HepG2 (cell line): ENCODE measurements around the gene NOS1. TPM values are rescaled to one million over a fixed set of nuclear protein-coding genes. Genes with fewer than 3 reads are reported as not detected.

Source experiments
- ATAC-seq: fragments of 200-7000 bp; cut with Tn5 transposase; 3 replicates; pipeline ENCODE4 v1.9.1; 2020; ENCODE audit warnings: mild to moderate bottlenecking, moderate library complexity
- BruUV-seq: library from RNA; stranded (reverse); fragments of 400-500 nt; replicated peaks from 2 replicates; lab custom pipeline; 2021; lab: Mats Ljungman, UMichigan
- CTCF ChIA-PET: fragments of 300-600 bp; formaldehyde crosslinking; extraction: SDS; loops from one replicate; lab custom pipeline; 2021; ENCODE audit warnings: low total read pairs, inconsistent platforms, low intra/inter-chr PET ratio; lab: Yijun Ruan, JAX
- POLR2A ChIA-PET: fragments of 350-600 bp; sonication (Branson Sonifier 250); formaldehyde crosslinking; loops from one replicate; lab custom pipeline; 2020; ENCODE audit warnings: antibody characterized with exemption, inconsistent platforms; lab: Yijun Ruan, JAX
- DNase-seq: peaks from one replicate; pipeline ENCODE4 v3.0.0-alpha.2; 2015; ENCODE audit warnings: low spot score
- FAIRE-seq: peaks from 3 replicates; lab custom pipeline; 2011; peaks lifted over from hg19 to GRCh38; lab: Jason Lieb, UNC
- H2AFZ ChIP-seq: one replicate; pipeline ENCODE4 v1.6.1; 2011; ENCODE audit warnings: low read length, inconsistent platforms
- H3K27ac ChIP-seq: fragments of 300-600 bp; 3 replicates; pipeline ENCODE4 v1.8.0; 2011; ENCODE audit warnings: mixed run types, mild to moderate bottlenecking, mixed read lengths, low read length, inconsistent platforms; ENCODE audit not compliant: insufficient read depth; ENCODE audit errors: extremely low read length
- H3K27me3 ChIP-seq, 2 experiments: fragments of 200-600 bp in 1 of 2; 2 replicates in 1 of 2; 3 replicates in 1 of 2; pipeline versions ENCODE4 v1.6.0 to v1.8.0; 2011; ENCODE audit warnings: low read length in 2 of 2, mild to moderate bottlenecking in 2 of 2, moderate library complexity in 2 of 2, inconsistent platforms in 1 of 2; ENCODE audit not compliant: insufficient read depth in 2 of 2, control insufficient read depth in 1 of 2
- H3K36me3 ChIP-seq, 2 experiments: fragments of 200-600 bp in 1 of 2; replicated peaks in 1 of 2; 2 replicates in 1 of 2; 3 replicates in 1 of 2; pipeline versions ENCODE4 v1.5.1 to v1.8.0; 2011; ENCODE audit warnings: low read length in 2 of 2, inconsistent platforms in 1 of 2; ENCODE audit not compliant: insufficient read depth in 2 of 2, control insufficient read depth in 1 of 2
- H3K4me1 ChIP-seq: 2 replicates; pipeline ENCODE4 v1.5.1; 2012; ENCODE audit warnings: low read length, inconsistent platforms; ENCODE audit not compliant: insufficient read depth
- H3K4me2 ChIP-seq: 2 replicates; pipeline ENCODE4 v1.6.0; 2011; ENCODE audit warnings: low read depth, low read length, inconsistent platforms
- H3K4me3 ChIP-seq, 3 experiments: fragments of 200-600 bp in 1 of 3; sonication (generic), shearing (Covaris generic) in 1 of 3; replicated peaks in 1 of 3; 2 replicates each; pipeline ENCODE4 v1.5.1; 2011 to 2016; ENCODE audit warnings: low read length in 3 of 3, inconsistent platforms in 2 of 3, low read depth in 2 of 3, mild to moderate bottlenecking in 2 of 3, control low read depth in 1 of 3, mixed read lengths in 1 of 3; ENCODE audit not compliant: insufficient read depth in 1 of 3
- H3K79me2 ChIP-seq: one replicate; pipeline ENCODE4 v1.6.1; 2011; ENCODE audit warnings: low read length, inconsistent platforms; ENCODE audit not compliant: insufficient read depth
- H3K9ac ChIP-seq: 2 replicates; pipeline ENCODE4 v1.6.0; 2011; ENCODE audit warnings: mild to moderate bottlenecking, low read depth, low read length, inconsistent platforms; ENCODE audit not compliant: insufficient read depth
- H3K9me3 ChIP-seq: 2 replicates; pipeline ENCODE4 v1.5.1; 2012; ENCODE audit warnings: mild to moderate bottlenecking, low read length
- H4K20me1 ChIP-seq: 2 replicates; pipeline ENCODE4 v1.6.0; 2011; ENCODE audit warnings: inconsistent platforms, mild to moderate bottlenecking, low read length, moderate library complexity; ENCODE audit not compliant: insufficient read depth
- MNT ChIP-seq: fragments of 450-650 bp; IDR thresholded peaks from 2 replicates; pipeline ENCODE4 v1.6.1; 2016
- PAF1 ChIP-seq: IDR thresholded peaks from 2 replicates; pipeline ENCODE4 v1.6.1; 2016; ENCODE audit warnings: missing genetic modification reagents, missing compliant biosample characterization
- ZNF644 ChIP-seq: IDR thresholded peaks from 2 replicates; pipeline ENCODE4 v1.6.1; 2016; ENCODE audit warnings: low read depth
- WGBS: methylation state at CpG from one replicate; pipeline ENCODE4 v1.1.6; 2017; ENCODE audit warnings: low lambda C conversion rate; 5-methylcytosine and 5-hydroxymethylcytosine counted together
- in situ Hi-C: cut with HindIII; loops from 2 replicates; pipeline ENCODE4 v1.10.0; 2017; ENCODE audit warnings: low pct_unique_long_range_greater_than_20kb; ENCODE audit not compliant: extremely low pct_ligation_motif_present
- intact Hi-C: fragments of 100-400 bp; cut with micrococcal nuclease; formaldehyde crosslinking; loops from one replicate; pipeline ENCODE4 v1.10.0; 2022; ENCODE audit not compliant: unreplicated experiment
- polyA plus RNA-seq, 8 experiments: library from polyadenylated mRNA; depleted of rRNA in 3 of 8; stranded (reverse) in 7 of 8; unstranded in 1 of 8; fragments of >200 nt; fragmentation: Illumina TruSeq in 4 of 8; extraction: Trizol in 4 of 8; gene quantifications; 2 replicates each; pipeline versions ENCODE4 v1.2.1 to v1.2.3, GENCODE V29; 2011 to 2016; ENCODE audit warnings: low read depth in 4 of 8, missing spikeins in 1 of 8, mixed read lengths in 1 of 8; ENCODE audit not compliant: insufficient read depth in 1 of 8
- total RNA-seq, 5 experiments: library from RNA; depleted of rRNA; stranded (reverse); fragments of >200 nt; fragmentation: Illumina TruSeq; extraction: Trizol; gene quantifications; 2 replicates each; pipeline ENCODE4 v1.2.3, GENCODE V29; 2016; ENCODE audit warnings: low read depth in 1 of 5

The NOS1 gene
- total and polyA plus RNA-seq, 2 of the 13 experiments (the other 11 are each of a cell fraction or from before 2014, with no cell fraction given): not detected

DNA sequence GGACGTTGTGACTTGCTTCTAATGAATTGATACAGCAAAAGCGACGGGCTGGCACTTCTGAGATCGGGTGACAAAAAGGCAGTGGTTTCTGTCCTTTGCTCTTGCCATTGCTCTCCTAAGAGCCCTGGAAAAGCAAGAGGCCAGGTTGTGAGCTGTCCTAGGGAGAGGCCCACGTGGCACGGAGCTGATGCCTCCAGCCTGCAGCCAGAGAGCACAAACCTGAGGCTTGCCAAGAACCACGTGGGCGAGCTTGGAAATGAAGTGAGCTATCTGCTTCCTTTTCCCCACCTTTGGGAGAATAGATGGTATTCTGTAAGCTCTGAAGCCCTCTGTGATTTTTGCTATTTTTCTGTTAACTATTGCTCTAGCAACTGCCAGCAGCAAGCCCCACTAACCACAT is 26.4 kb upstream of the NOS1 start:
- Histone ChIP-seq H2AFZ (no peak overlapping the region), H3K4me1 (no peaks in the 10 kb centered on the region), H3K36me3 (no peaks in the 10 kb centered on the region), H3K9ac (no peak overlapping the region), H3K4me2 (no peak overlapping the region), H4K20me1 (no peaks in the 10 kb centered on the region)
- intact Hi-C loops: no loop called here
- CTCF ChIA-PET: no interaction called here
- DNase-seq: no peak
- 18% methylated on average over 7 of the region's 8 CpGs for WGBS
- BruUV-seq: no TSS peak
- FAIRE-seq: no peak
- no peak for TF ChIP-seq ZNF644
- TF ChIP-seq, all 625 proteins: peak for 0
- Histone ChIP-seq H3K27ac (no peak overlapping the region), H3K27me3 (peaks cover 0 to 6% of the 10 kb centered on the region in 2 experiments; a peak in 1 of 5 replicates), H3K9me3 (no peaks in the 10 kb centered on the region), H3K79me2 (no peaks in the 10 kb centered on the region), H3K4me3 (no peak overlapping the region)
- ATAC-seq: no peak
- POLR2A ChIA-PET: no interaction called here
- in situ Hi-C loops: no loop called here

- Histone ChIP-seq H2AFZ (no peak overlapping the region), H3K36me3 (no peaks in the 10 kb centered on the region), H3K9me3 (no peaks in the 10 kb centered on the region), H3K79me2 (no peaks in the 10 kb centered on the region)
- BruUV-seq: no TSS peak
- intact Hi-C loops: no loop called here
- DNase-seq (no peak), FAIRE-seq (no peak)
- in situ Hi-C loops: no loop called here
- TF ChIP-seq PAF1: no peak
- peak; percentile 37; the same call in 1 of the 2 replicates for TF ChIP-seq MNT
- TF ChIP-seq, all 625 proteins: peak for 1
- Histone ChIP-seq H3K4me2 (no peak overlapping the region), H3K4me3 (no peak overlapping the region), H4K20me1 (no peaks in the 10 kb centered on the region), H3K27ac (no peak overlapping the region), H3K9ac (no peak overlapping the region), H3K27me3 (peaks cover 0 to 6% of the 10 kb centered on the region in 2 experiments; a peak in 1 of 5 replicates), H3K4me1 (no peaks in the 10 kb centered on the region)
- WGBS: 0% methylated on average over 1 of the region's 7 CpGs
- ChIA-PET CTCF (no interaction called here), POLR2A (no interaction called here)
- ATAC-seq: no peak
Observed at GRCh38 chr12:117384735-117385134, 23.3 kb upstream of the NOS1 start.
